OCI-LY7 (cell line): ENCODE measurements around the gene KCTD4. TPM values are rescaled to one million over a fixed set of nuclear protein-coding genes. Genes with fewer than 3 reads are reported as not detected.

Experiments
- BruUV-seq: library from RNA; stranded (reverse); fragments of 400-500 nt; replicated peaks from 2 replicates; lab custom pipeline; 2021; lab: Mats Ljungman, UMichigan
- CTCF ChIA-PET: fragments of 300-600 bp; sonication (Branson Sonifier 250); formaldehyde crosslinking; loops from one replicate; lab custom pipeline; 2022; ENCODE audit warnings: antibody characterized with exemption; ENCODE audit not compliant: unreplicated experiment; lab: Charles Lee
- POLR2A ChIA-PET: fragments of 300-600 bp; sonication (Branson Sonifier 250); formaldehyde crosslinking; loops from one replicate; lab custom pipeline; 2022; ENCODE audit warnings: antibody characterized with exemption; lab: Charles Lee
- DNase-seq: peaks from one replicate; pipeline ENCODE4 v3.0.0-alpha.2; 2015; ENCODE audit warnings: low spot score
- H2AFZ ChIP-seq: fragments of 200-600 bp; sonication (generic), shearing (Covaris generic); 2 replicates; pipeline ENCODE4 v1.6.1; 2014; ENCODE audit warnings: mild to moderate bottlenecking, antibody characterized with exemption, low read length, moderate library complexity
- H3K27ac ChIP-seq: fragments of 200-600 bp; sonication (generic); 2 replicates; pipeline ENCODE4 v1.5.1; 2014; ENCODE audit warnings: mixed run types, low read depth, mild to moderate bottlenecking, moderate library complexity, low read length, inconsistent platforms; ENCODE audit not compliant: poor library complexity, severe bottlenecking
- H3K36me3 ChIP-seq: fragments of 200-600 bp; sonication (generic); 2 replicates; pipeline ENCODE4 v1.6.1; 2014; ENCODE audit warnings: mild to moderate bottlenecking, antibody characterized with exemption, low read length, moderate library complexity, mixed read lengths; ENCODE audit not compliant: insufficient read depth
- H3K4me1 ChIP-seq: fragments of 200-600 bp; sonication (generic); 2 replicates; pipeline ENCODE4 v1.5.1; 2014; ENCODE audit warnings: mild to moderate bottlenecking, low read length; ENCODE audit not compliant: insufficient read depth, poor library complexity, severe bottlenecking
- H3K4me2 ChIP-seq: fragments of 200-600 bp; sonication (generic); 2 replicates; pipeline ENCODE4 v1.6.1; 2014; ENCODE audit warnings: mild to moderate bottlenecking, low read length
- H3K4me3 ChIP-seq: fragments of 200-600 bp; sonication (generic); 2 replicates; pipeline ENCODE4 v1.5.1; 2014; ENCODE audit warnings: mild to moderate bottlenecking, low read depth, low read length; ENCODE audit not compliant: poor library complexity, severe bottlenecking
- H3K79me2 ChIP-seq: fragments of 200-600 bp; sonication (generic); 2 replicates; pipeline ENCODE4 v1.6.1; 2016; ENCODE audit warnings: low read depth, mild to moderate bottlenecking, low read length, moderate library complexity, mixed read lengths; ENCODE audit not compliant: insufficient read depth
- H3K9me2 ChIP-seq: fragments of 200-600 bp; sonication (generic); 2 replicates; pipeline ENCODE4 v1.6.1; 2016; ENCODE audit warnings: mild to moderate bottlenecking, low read length, mixed read lengths; ENCODE audit not compliant: insufficient read depth
- H3K9me3 ChIP-seq: fragments of 200-600 bp; sonication (generic); 2 replicates; pipeline ENCODE4 v1.6.1; 2014; ENCODE audit warnings: mild to moderate bottlenecking, mixed run types, low read length, mixed read lengths
- H4K20me1 ChIP-seq: fragments of 200-600 bp; sonication (generic); 2 replicates; pipeline ENCODE4 v1.6.1; 2014; ENCODE audit warnings: mild to moderate bottlenecking, antibody characterized with exemption, low read length, moderate library complexity, mixed read lengths; ENCODE audit not compliant: insufficient read depth
- CTCF ChIP-seq: fragments of 200-600 bp; sonication (generic); conservative IDR thresholded peaks from 2 replicates; pipeline ENCODE4 v1.5.1; 2014; ENCODE audit warnings: mild to moderate bottlenecking, antibody characterized with exemption, low read length, moderate library complexity, mixed read lengths
- EZH2phosphoT487 ChIP-seq: fragments of 200-600 bp; sonication (generic); IDR thresholded peaks from 2 replicates; pipeline ENCODE4 v1.6.1; 2018; ENCODE audit warnings: low read depth, borderline replicate concordance, mild to moderate bottlenecking, mixed run types, antibody characterized with exemption, low read length, moderate library complexity, mixed read lengths
- intact Hi-C: fragments of 100-400 bp; cut with micrococcal nuclease; formaldehyde crosslinking; loops from one replicate; pipeline ENCODE4 v1.10.0; 2022; ENCODE audit not compliant: unreplicated experiment
- total RNA-seq, 2 experiments: library from RNA; depleted of rRNA in 1 of 2; stranded (reverse); fragments of >200 nt in 1 of 2; shearing (Covaris generic) in 1 of 2; gene quantifications; 2 replicates each; pipeline ENCODE4 v1.2.3, GENCODE V29; 2014 to 2022

KCTD4 gene
- total RNA-seq, 2 experiments from 2014 or later: not detected

GRCh38 chr13:45199711-45200110, 1.1 kb downstream of the KCTD4 start:
- no peak for TF ChIP-seq CTCF
- no peak for TF ChIP-seq EZH2phosphoT487
- H3K27ac ChIP-seq: no peak overlapping the region
- intact Hi-C loops: no loop called here
- H3K9me3 ChIP-seq: no peaks in the 10 kb centered on the region
- DNase-seq: no peak
- no peak overlapping the region for H2AFZ ChIP-seq
- no TSS peak for BruUV-seq
- no peaks in the 10 kb centered on the region for H3K36me3 ChIP-seq
- POLR2A ChIA-PET: interaction anchor here (0.9 kb wide), 1 partner anchor 140 kb away, joined by 3 read pairs; no protein-coding TSS in a partner anchor
- no peak overlapping the region for H3K4me2 ChIP-seq
- no peaks in the 10 kb centered on the region for H3K79me2 ChIP-seq
- no peaks in the 10 kb centered on the region for H3K4me1 ChIP-seq
- no peaks in the 10 kb centered on the region for H3K9me2 ChIP-seq
- CTCF ChIA-PET: no interaction called here
- no peak overlapping the region for H3K4me3 ChIP-seq
- H4K20me1 ChIP-seq: no peaks in the 10 kb centered on the region

GRCh38 chr13:45198924-45199323, 1.9 kb downstream of the KCTD4 start:
- Histone ChIP-seq H2AFZ (no peak overlapping the region), H3K27ac (no peak overlapping the region), H3K4me2 (no peak overlapping the region), H3K4me1 (no peaks in the 10 kb centered on the region), H3K9me3 (no peaks in the 10 kb centered on the region), H3K36me3 (no peaks in the 10 kb centered on the region), H3K4me3 (no peak overlapping the region), H3K9me2 (no peaks in the 10 kb centered on the region), H4K20me1 (no peaks in the 10 kb centered on the region), H3K79me2 (no peaks in the 10 kb centered on the region)
- DNase-seq: no peak
- ChIA-PET POLR2A (interaction anchor here (0.6 to 1.3 kb wide), 3 partner anchors 11 to 168 kb away, joined by 3 to 5 read pairs (median 3); no protein-coding TSS in a partner anchor), CTCF (interaction anchor here (0.6 kb wide), 1 partner anchor 29 kb away, joined by 3 read pairs; no protein-coding TSS in a partner anchor)
- no peak for TF ChIP-seq CTCF
- no peak for TF ChIP-seq EZH2phosphoT487
- BruUV-seq: no TSS peak
- intact Hi-C loops: no loop called here

GRCh38 chr13:45198041-45198440, 2.8 kb downstream of the KCTD4 start:
- no TSS peak for BruUV-seq
- no peak overlapping the region for H2AFZ ChIP-seq
- TF ChIP-seq EZH2phosphoT487: no peak
- TF ChIP-seq CTCF: no peak
- H3K9me3 ChIP-seq: no peaks in the 10 kb centered on the region
- no peaks in the 10 kb centered on the region for H3K4me1 ChIP-seq
- no peaks in the 10 kb centered on the region for H3K79me2 ChIP-seq
- no peak overlapping the region for H3K4me3 ChIP-seq
- no peak overlapping the region for H3K4me2 ChIP-seq
- no peaks in the 10 kb centered on the region for H3K36me3 ChIP-seq
- ChIA-PET CTCF (interaction anchor here (0.6 kb wide), 1 partner anchor 30 kb away, joined by 3 read pairs; no protein-coding TSS in a partner anchor), POLR2A (interaction anchor here (0.5 to 1.3 kb wide), 3 partner anchors 10 to 169 kb away, joined by 3 to 5 read pairs (median 3); no protein-coding TSS in a partner anchor)
- no peaks in the 10 kb centered on the region for H4K20me1 ChIP-seq
- H3K27ac ChIP-seq: no peak overlapping the region
- no peak for DNase-seq
- H3K9me2 ChIP-seq: no peaks in the 10 kb centered on the region
- intact Hi-C loops: no loop called here
